Thoracic aorta (tissue), 2 donors: Measurements from ENCODE around the gene FAM78B. TPM values are rescaled to one million over a fixed set of nuclear protein-coding genes. Genes with fewer than 3 reads are reported as not detected.

Source experiments
- ATAC-seq: fragments of 150-250 bp; one replicate; pipeline ENCODE4 v1.8.0; 2017; ENCODE audit warnings: low read depth; ENCODE audit not compliant: insufficient number of reproducible peaks, low FRiP score
- DNase-seq: peaks from one replicate; pipeline ENCODE4 v3.0.0-alpha.2; 2020; ENCODE audit warnings: low spot score
- H3K27ac ChIP-seq, 2 donors: fragments of 200-600 bp; sonication (generic); 1 replicate in 1 of 2; 2 replicates in 1 of 2; pipeline ENCODE4 v1.5.1; 2016; ENCODE audit warnings: mild to moderate bottlenecking in 2 of 2, moderate library complexity in 2 of 2
- H3K27me3 ChIP-seq: fragments of 200-600 bp; sonication (generic); replicated peaks from 2 replicates; pipeline ENCODE4 v1.6.0; 2016; ENCODE audit warnings: mild to moderate bottlenecking; ENCODE audit not compliant: insufficient read depth
- H3K36me3 ChIP-seq: fragments of 200-600 bp; sonication (generic); one replicate; pipeline ENCODE4 v1.5.1; 2016
- H3K4me1 ChIP-seq, 2 donors: fragments of 200-600 bp; sonication (generic); 1 replicate in 1 of 2; 2 replicates in 1 of 2; pipeline versions ENCODE4 v1.5.1 to v1.6.0; 2016; ENCODE audit warnings: low read depth in 2 of 2, mild to moderate bottlenecking in 1 of 2; ENCODE audit not compliant: control insufficient read depth in 1 of 2
- H3K4me3 ChIP-seq: fragments of 200-600 bp; sonication (generic); 2 replicates; pipeline ENCODE4 v1.5.1; 2016; ENCODE audit warnings: mild to moderate bottlenecking
- H3K9me3 ChIP-seq: fragments of 200-600 bp; sonication (generic); 2 replicates; pipeline ENCODE4 v1.5.1; 2016
- CTCF ChIP-seq: fragments of 200-600 bp; sonication (generic); IDR thresholded peaks from one replicate; pipeline ENCODE4 v1.5.1; 2019; ENCODE audit warnings: antibody characterized with exemption
- total RNA-seq, 2 donors: library from RNA; depleted of rRNA; stranded (reverse); fragments of >200 nt; gene quantifications; one replicate each; pipeline versions ENCODE4 v1.1.0 to v1.2.3, GENCODE V29; 2016

FAM78B gene
- total RNA-seq, 2 donors from 2014 or later, result 0.56 to 0.81 TPM

- no peaks in the 10 kb centered on the region for H3K36me3 ChIP-seq
- ATAC-seq (no peak), DNase-seq (no peak)
- H3K27ac ChIP-seq, result no peak overlapping the region
- TF ChIP-seq CTCF, result no peak
- H3K4me1 ChIP-seq, result no peaks in the 10 kb centered on the region
- no peak overlapping the region for H3K4me3 ChIP-seq
- no peaks in the 10 kb centered on the region for H3K9me3 ChIP-seq
- no peaks in the 10 kb centered on the region for H3K27me3 ChIP-seq
These were observed 53.8 kb downstream of the FAM78B start for GRCh38 chr1:166113031-166113430.

GRCh38 chr1:166112425-166112824, 54.4 kb downstream of the FAM78B start:
- TF ChIP-seq CTCF, result no peak
- Histone ChIP-seq H3K4me1 (no peaks in the 10 kb centered on the region), H3K4me3 (no peak overlapping the region), H3K27ac (no peak overlapping the region), H3K27me3 (no peaks in the 10 kb centered on the region), H3K9me3 (no peaks in the 10 kb centered on the region), H3K36me3 (no peaks in the 10 kb centered on the region)
- DNase-seq (no peak), ATAC-seq (no peak)

- no peak overlapping the region for H3K27ac ChIP-seq
- no peaks in the 10 kb centered on the region for H3K9me3 ChIP-seq
- no peaks in the 10 kb centered on the region for H3K4me1 ChIP-seq
- no peaks in the 10 kb centered on the region for H3K27me3 ChIP-seq
- ATAC-seq (no peak), DNase-seq (no peak)
- no peak for TF ChIP-seq CTCF
- no peak overlapping the region for H3K4me3 ChIP-seq
- no peaks in the 10 kb centered on the region for H3K36me3 ChIP-seq
These were observed 55.4 kb downstream of the FAM78B start for GRCh38 chr1:166111430-166111829.

GRCh38 chr1:166090244-166090643, 76.6 kb downstream of the FAM78B start:
- Histone ChIP-seq H3K27ac (no peak overlapping the region), H3K27me3 (no peaks in the 10 kb centered on the region), H3K4me3 (no peak overlapping the region), H3K36me3 (no peaks in the 10 kb centered on the region), H3K4me1 (no peaks in the 10 kb centered on the region), H3K9me3 (no peaks in the 10 kb centered on the region)
- no peak for ATAC-seq
- DNase-seq, result no peak
- TF ChIP-seq CTCF, result no peak

GRCh38 chr1:166089804-166090203, 77.0 kb downstream of the FAM78B start:
- DNase-seq (no peak), ATAC-seq (no peak)
- Histone ChIP-seq H3K4me1 (no peaks in the 10 kb centered on the region), H3K27ac (no peak overlapping the region), H3K36me3 (no peaks in the 10 kb centered on the region), H3K9me3 (no peaks in the 10 kb centered on the region), H3K4me3 (no peak overlapping the region), H3K27me3 (no peaks in the 10 kb centered on the region)
- no peak for TF ChIP-seq CTCF
